Osteoblast (primary cell): Measurements from ENCODE around the gene TBX19. TPM values are rescaled to one million over a fixed set of nuclear protein-coding genes. Genes with fewer than 3 reads are reported as not detected.

Source experiments
- DNase-seq: peaks from one replicate; pipeline ENCODE4 v3.0.0; 2011; ENCODE audit warnings: low spot score, mixed read lengths; ENCODE audit not compliant: insufficient read length; ENCODE audit errors: missing footprints
- H2AFZ ChIP-seq: 2 replicates; pipeline ENCODE4 v1.6.0; 2011; ENCODE audit warnings: mild to moderate bottlenecking, low read length
- H3K27ac ChIP-seq: 2 replicates; pipeline ENCODE4 v1.5.1; 2011; ENCODE audit warnings: mild to moderate bottlenecking, low read depth, low read length, moderate library complexity
- H3K27me3 ChIP-seq: 2 replicates; pipeline ENCODE4 v1.6.0; 2012; ENCODE audit warnings: mild to moderate bottlenecking, control low read depth, inconsistent platforms, low read length, moderate library complexity; ENCODE audit not compliant: insufficient read depth
- H3K36me3 ChIP-seq: 2 replicates; pipeline ENCODE4 v1.5.1; 2011; ENCODE audit warnings: mild to moderate bottlenecking, low read length, control low read depth, moderate library complexity; ENCODE audit not compliant: insufficient read depth
- H3K4me1 ChIP-seq: 2 replicates; pipeline ENCODE4 v1.5.1; 2011; ENCODE audit warnings: mild to moderate bottlenecking, low read length, control low read depth, moderate library complexity; ENCODE audit not compliant: insufficient read depth
- H3K4me2 ChIP-seq: 2 replicates; pipeline ENCODE4 v1.6.0; 2011; ENCODE audit warnings: mild to moderate bottlenecking, low read length; ENCODE audit not compliant: insufficient read depth
- H3K4me3 ChIP-seq: fragments of 200-600 bp; sonication (generic); 3 replicates; pipeline ENCODE4 v1.5.1; 2012; ENCODE audit warnings: mild to moderate bottlenecking, low read length, inconsistent platforms; ENCODE audit not compliant: insufficient read depth
- H3K79me2 ChIP-seq: 2 replicates; pipeline ENCODE4 v1.6.0; 2012; ENCODE audit warnings: mild to moderate bottlenecking, low read length, control low read depth, inconsistent platforms; ENCODE audit not compliant: insufficient read depth
- H3K9me3 ChIP-seq: 2 replicates; pipeline ENCODE4 v1.5.1; 2011; ENCODE audit warnings: low read depth, low read length, control low read depth
- H4K20me1 ChIP-seq: 2 replicates; pipeline ENCODE4 v1.6.0; 2012; ENCODE audit warnings: mild to moderate bottlenecking, low read length, control low read depth; ENCODE audit not compliant: insufficient read depth
- CTCF ChIP-seq: IDR thresholded peaks from 2 replicates; pipeline ENCODE4 v1.5.1; 2011; ENCODE audit warnings: mild to moderate bottlenecking, low read depth, low read length, moderate library complexity; ENCODE audit errors: extremely low read depth
- small RNA-seq: library from RNA; depleted of rRNA; stranded (forward); fragments of <200 nt; gene quantifications from one replicate; pipeline ENCODE3, GENCODE V24; 2012
- total RNA-seq: library from RNA; depleted of rRNA; stranded (reverse); fragments of >200 nt; gene quantifications from 2 replicates; pipeline ENCODE4 v1.2.3, GENCODE V29; 2012

TBX19 gene
- total RNA-seq, 1 donor = 1.1 TPM

- Histone ChIP-seq H2AFZ (no peak overlapping the region), H3K79me2 (no peaks in the 10 kb centered on the region), H3K9me3 (no peaks in the 10 kb centered on the region), H3K36me3 (no peaks in the 10 kb centered on the region), H3K4me3 (no peak overlapping the region), H3K27me3 (peaks cover 7% of the 10 kb centered on the region), H4K20me1 (no peaks in the 10 kb centered on the region), H3K4me1 (no peaks in the 10 kb centered on the region), H3K4me2 (no peak overlapping the region), H3K27ac (no peak overlapping the region)
- TF ChIP-seq CTCF = no peak
- DNase-seq = peak; percentile 84
These were observed 79.7 kb downstream of the TBX19 start for GRCh38 chr1:168360151-168361021.

GRCh38 chr1:168361252-168361651, 80.6 kb downstream of the TBX19 start:
- H3K4me2 ChIP-seq = no peak overlapping the region
- no peak overlapping the region for H3K27ac ChIP-seq
- no peaks in the 10 kb centered on the region for H3K9me3 ChIP-seq
- H3K4me1 ChIP-seq = no peaks in the 10 kb centered on the region
- TF ChIP-seq CTCF = no peak
- no peak for DNase-seq
- no peak overlapping the region for H2AFZ ChIP-seq
- H3K4me3 ChIP-seq = no peak overlapping the region
- H4K20me1 ChIP-seq = no peaks in the 10 kb centered on the region
- H3K27me3 ChIP-seq = peaks cover 10% of the 10 kb centered on the region
- H3K36me3 ChIP-seq = no peaks in the 10 kb centered on the region
- no peaks in the 10 kb centered on the region for H3K79me2 ChIP-seq

DNA sequence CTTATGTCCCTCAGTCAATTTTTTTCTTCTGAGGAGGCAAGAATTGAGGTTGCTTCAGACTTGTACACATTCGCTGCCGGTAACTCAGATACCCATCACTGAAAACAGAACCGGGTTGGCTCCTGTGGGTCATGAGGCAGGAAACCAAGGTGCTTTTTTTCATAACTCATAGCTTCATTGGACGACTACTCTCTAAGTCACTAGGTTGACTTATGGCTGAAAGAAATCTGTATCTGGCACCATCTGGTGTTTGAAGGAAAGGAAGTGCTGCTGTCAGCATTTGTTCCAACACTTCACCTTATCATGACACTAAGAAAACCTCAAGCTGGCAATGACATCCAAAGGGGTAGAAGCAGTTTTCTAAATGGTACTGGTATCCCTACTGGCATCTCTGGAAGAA, 82.3 kb downstream of the TBX19 start:
- Histone ChIP-seq H3K79me2 (no peaks in the 10 kb centered on the region), H3K4me3 (no peak overlapping the region), H3K4me2 (no peak overlapping the region), H4K20me1 (no peaks in the 10 kb centered on the region), H3K36me3 (no peaks in the 10 kb centered on the region), H3K27ac (no peak overlapping the region), H3K9me3 (no peaks in the 10 kb centered on the region), H2AFZ (no peak overlapping the region), H3K27me3 (peaks cover 11% of the 10 kb centered on the region), H3K4me1 (no peaks in the 10 kb centered on the region)
- no peak for DNase-seq
- no peak for TF ChIP-seq CTCF

Small RNA genes lying within 50 kb of the gene (small RNA-seq; reads per million reads assigned to genes)
- gene RNU6-1310P = not detected

Other genes with a start within 250 kb of the TBX19 start
- gene GPR161, start 143.9 kb upstream of the TBX19 start, total RNA-seq = 13.8 TPM in 2 replicates
- gene TIPRL, start 101.9 kb upstream of the TBX19 start, total RNA-seq = 30.6 and 30.8 TPM in 2 replicates
- 60.8 and 62.2 TPM in 2 replicates for gene SFT2D2, start 54.9 kb upstream of the TBX19 start, total RNA-seq